T-helper 2 cell treated with Interferon-gamma antibody and Interleukin-4, amounts not matched to agents 100 ng/mL and 5 ng/mL, for 36 hours (primary cell): ENCODE measurements around the gene ITGB2. TPM values are rescaled to one million over a fixed set of nuclear protein-coding genes. Genes with fewer than 3 reads are reported as not detected.

Source experiments
- intact Hi-C: fragments of 100-400 bp; cut with micrococcal nuclease; formaldehyde crosslinking; loops from one replicate; pipeline ENCODE4 v1.15.1; 2023
- total RNA-seq: library from RNA; stranded (reverse); gene quantifications from 2 replicates; pipeline ENCODE4 v1.2.3, GENCODE V29; 2022

The ITGB2 gene
- total RNA-seq, 1 donor from 2014 or later = 447 TPM

DNA sequence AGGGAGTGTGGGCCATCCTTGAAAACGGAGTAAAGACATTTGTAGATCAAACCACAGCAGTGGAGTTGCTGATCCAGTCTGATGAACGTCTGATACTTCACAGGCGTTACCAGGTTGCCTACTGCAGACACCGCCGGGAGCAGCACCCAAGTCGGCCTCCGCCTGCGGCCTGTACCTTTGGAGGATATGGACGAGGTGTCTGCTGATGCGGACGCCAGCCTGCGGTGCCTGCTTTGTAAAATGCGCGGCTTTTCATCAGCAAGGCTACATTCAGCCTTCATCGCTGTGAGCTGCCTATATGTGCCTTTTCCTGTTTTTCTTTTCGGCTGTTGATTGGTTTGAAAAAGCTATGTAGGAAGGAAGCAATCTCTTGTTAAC, 35.1 kb upstream of the ITGB2 start:
- intact Hi-C loops = no loop called here

DNA sequence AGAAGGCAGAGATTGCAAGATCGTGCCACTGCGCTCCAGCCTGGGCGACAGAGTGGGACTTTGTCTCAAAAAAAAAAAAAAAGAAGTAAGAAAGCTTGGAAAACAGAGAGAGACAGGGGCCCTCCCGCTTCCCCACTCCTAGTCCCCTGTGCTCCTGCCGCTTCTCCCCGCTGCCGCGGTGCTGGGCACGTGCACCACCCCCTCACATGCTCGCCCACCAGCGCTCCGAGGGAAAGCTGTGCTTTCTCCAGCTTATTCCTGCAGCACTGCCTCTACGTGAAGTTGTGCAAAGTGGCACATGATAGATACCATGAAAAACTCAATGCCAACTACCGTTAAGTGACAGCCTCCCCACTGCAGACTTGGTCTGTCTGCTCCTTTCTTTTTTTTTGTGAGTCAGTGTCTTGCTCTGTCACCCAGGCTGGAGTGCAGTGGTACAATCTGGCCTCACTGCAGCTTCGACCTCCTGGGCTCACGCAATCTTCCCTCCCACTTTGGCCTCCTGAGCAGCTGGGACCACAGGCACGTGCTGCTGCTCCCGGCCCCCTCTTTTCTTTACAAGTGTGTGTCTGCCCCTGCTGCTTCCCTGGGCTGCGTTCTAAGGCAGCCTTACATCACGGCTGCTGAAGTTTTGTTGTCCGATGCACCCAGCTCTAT, 34.6 kb upstream of the ITGB2 start:
- intact Hi-C loops = no loop called here

DNA sequence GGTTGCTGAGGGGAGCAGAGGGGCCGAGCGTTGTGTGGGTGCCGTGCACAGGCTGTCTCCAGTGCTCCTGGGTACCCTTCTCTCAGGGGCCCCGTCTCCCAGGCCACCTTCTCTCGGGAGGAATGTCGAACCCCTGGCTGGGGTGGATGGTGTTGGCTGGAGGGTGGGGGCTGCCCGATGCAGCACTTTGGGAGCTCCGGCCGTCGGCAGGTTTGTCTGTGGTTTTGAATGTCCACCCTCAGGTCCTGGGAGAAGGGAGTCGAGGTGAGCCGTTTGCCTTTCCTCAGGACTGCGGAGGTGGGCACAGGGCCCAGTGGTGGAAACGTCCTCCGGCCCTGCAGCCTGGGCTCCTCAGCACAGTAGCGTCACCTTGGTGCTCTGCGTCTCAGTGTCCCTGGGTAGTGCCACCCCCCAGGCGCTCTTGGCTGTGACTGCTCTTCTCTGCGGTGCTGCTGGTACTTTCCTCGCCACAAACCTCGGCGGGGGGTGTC, 33.6 kb upstream of the ITGB2 start:
- intact Hi-C loops = no loop called here

DNA sequence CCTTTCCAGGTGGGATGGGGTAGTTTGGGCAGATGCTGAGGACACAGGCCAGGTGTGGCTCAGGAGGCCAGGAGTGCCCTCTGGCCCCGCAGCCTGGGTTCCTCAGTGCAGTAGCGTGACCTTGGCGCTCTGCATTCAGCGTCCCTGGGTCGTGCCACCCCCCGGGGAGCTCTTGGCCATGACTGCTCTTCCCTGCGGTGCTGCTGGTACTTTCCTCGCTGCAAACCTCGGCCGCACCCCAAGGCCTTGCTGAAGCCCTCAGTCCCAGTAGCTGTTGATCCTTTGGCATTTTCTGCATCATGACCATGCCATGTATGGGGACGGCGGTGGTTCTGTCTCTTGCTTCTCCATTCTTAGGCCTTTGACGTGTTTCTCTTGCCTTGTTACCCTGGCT, 32.9 kb upstream of the ITGB2 start:
- intact Hi-C loops = no loop called here

- intact Hi-C loops = no loop called here
Observed at GRCh38 chr21:44952929-44953627, 32.4 kb upstream of the ITGB2 start.

- intact Hi-C loops = no loop called here
Observed at GRCh38 chr21:44952116-44952928, 31.6 kb upstream of the ITGB2 start.

GRCh38 chr21:44951186-44951915, 30.7 kb upstream of the ITGB2 start:
- intact Hi-C loops = no loop called here

DNA sequence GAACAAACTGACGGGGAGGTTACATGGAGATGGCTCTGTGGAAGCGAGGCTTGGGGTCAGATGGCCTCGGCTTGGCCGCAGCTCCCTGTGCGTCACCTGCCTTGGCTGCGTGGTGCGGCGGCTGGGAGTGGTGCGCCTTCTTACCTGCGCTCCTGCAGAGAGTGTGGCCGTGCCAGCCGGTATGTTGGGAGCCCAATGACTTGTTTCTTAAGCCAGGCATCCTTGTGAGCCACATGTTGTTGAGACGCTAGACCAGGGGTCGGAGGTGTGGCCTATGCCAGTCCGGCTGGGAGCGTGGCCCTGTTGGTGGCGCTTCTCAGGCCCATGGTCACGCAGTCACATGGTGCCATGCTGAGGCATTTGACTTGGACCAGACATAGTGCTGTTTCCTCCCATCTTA, 29.7 kb upstream of the ITGB2 start:
- intact Hi-C loops = no loop called here

- intact Hi-C loops = loop anchor here (1.0 to 10.0 kb wide), 3 partner anchors 179 to 345 kb away; no protein-coding TSS in a partner anchor
Observed at GRCh38 chr21:44949779-44950198, 29.1 kb upstream of the ITGB2 start.

GRCh38 chr21:44949161-44949778, 28.6 kb upstream of the ITGB2 start:
- intact Hi-C loops = loop anchor here (1.0 to 10.0 kb wide), 3 partner anchors 179 to 346 kb away; no protein-coding TSS in a partner anchor

- intact Hi-C loops = loop anchor here (1.0 to 10.0 kb wide), 3 partner anchors 180 to 346 kb away; no protein-coding TSS in a partner anchor
Observed at GRCh38 chr21:44948426-44949120, 27.9 kb upstream of the ITGB2 start.

DNA sequence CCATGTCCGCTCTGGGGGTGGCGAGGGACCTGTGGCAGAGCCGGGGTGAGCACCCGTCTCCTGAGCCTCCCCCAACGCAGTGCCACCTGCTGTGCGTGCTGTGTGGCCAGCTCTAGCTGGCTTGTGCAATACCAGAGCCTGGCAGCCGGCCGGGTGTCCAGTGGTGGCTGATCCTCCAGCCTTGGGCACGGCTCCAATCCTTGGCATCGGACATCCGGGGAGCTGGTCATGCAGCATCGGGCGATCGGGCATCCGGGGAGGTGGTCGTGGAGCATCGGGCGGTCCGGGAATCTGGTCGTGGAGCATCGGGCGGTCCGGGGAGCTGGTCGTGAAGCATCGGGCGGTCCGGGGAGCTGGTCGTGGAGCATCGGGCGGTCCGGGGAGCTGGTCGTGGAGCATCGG, 27.2 kb upstream of the ITGB2 start:
- intact Hi-C loops = loop anchor here (10.0 kb wide), 1 partner anchor 347 kb away; no protein-coding TSS in a partner anchor

DNA sequence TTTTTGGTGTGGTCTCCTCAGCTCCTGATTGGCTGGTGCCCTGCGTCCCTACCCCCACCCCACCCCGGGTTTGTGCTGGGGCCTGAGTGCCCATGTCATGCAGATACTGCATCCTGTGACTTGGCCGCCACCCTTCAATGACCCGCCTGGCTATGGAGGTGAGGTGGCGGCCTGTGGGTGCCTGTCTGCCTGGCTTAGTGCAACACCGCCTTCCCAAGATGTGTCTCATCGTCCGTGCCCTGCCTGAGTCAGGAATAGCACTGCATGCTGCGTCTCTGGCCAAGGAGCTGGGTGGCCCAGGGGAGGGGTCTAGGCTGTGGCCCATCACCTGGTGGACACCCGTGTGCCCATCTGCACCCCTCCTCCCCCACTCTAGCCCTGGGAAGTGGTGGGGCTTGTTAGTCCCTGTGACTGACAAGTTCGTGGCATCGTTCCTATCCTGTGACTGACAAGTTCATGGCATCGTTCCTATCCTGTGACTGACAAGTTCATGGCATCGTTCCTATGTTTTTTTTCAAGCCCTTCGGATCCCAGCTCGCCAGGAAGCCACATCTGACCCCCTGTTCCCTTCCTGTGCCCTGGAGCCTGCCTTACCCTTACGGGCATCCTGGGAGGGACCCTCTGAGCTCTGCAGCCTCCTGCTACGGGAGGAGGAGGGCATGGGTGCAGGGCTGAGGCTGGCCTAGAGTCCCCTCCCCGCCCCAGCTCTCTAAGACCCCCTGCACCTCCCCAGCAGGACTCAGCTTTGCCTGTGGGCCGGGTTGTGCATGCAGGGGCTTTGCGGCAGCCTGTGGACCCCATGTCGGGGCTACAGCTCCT, 26.6 kb upstream of the ITGB2 start:
- intact Hi-C loops = loop anchor here (10.0 kb wide), 1 partner anchor 347 kb away; no protein-coding TSS in a partner anchor

- intact Hi-C loops = loop anchor here (10.0 kb wide), 1 partner anchor 348 kb away; no protein-coding TSS in a partner anchor
Observed at GRCh38 chr21:44946254-44947041, 25.7 kb upstream of the ITGB2 start.

GRCh38 chr21:44944596-44944995, 23.9 kb upstream of the ITGB2 start:
- intact Hi-C loops = loop anchor here (10.0 kb wide), 1 partner anchor 350 kb away; no protein-coding TSS in a partner anchor

DNA sequence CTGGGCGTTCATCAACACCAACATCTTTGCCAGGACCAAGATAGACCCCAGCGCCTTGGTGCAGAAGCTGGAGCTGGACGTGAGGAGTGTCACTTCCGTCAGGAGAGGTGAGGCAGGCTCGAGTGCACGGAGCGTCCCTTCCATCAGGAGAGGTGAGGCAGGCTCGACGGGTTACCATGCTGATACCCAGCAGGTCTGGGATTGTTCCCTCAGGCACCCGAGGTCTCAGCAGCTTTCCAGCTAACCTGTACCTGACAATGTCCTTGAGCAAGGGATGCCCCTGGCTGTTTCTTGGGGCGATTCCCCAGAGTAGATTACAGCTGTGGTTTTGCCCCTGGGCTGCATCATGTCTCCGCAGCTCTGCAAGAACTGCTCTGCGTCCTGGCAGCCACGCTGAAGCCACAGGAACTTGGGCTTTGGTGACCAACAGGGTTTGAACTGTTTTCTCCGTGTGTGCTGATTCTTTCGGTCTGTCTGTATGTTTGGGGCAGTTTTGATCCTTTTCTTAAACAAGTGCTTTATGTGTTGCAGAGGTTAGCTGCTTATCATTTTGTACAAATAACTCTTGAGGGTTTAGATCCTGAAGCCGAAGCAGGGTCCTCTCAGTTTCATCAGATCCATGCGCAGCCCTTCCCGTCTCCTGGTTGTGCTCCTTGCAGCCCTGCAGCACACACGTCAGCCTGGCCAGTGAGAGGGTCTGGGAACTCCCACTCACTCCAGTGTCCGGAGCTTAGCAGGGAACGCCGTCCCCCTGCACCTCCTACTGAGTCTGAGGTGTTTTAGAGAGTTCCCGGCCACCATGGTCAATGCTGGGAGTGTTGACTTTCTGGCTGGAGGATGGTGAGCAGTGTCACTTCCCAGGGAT, 23.2 kb upstream of the ITGB2 start:
- intact Hi-C loops = loop anchor here (10.0 kb wide), 1 partner anchor 351 kb away; no protein-coding TSS in a partner anchor
